GM12878 (cell line): Measurements from ENCODE around the gene CXorf66. TPM values are rescaled to one million over a fixed set of nuclear protein-coding genes. Genes with fewer than 3 reads are reported as not detected.
A peak's percentile ranks its signal among the peaks of the same experiment; 100 is the strongest.

Source experiments
- CHD2 ChIP-seq: IDR thresholded peaks from 2 replicates; pipeline ENCODE4 v1.6.1; 2011; ENCODE audit warnings: low read depth, low read length, improper control_type of control experiment, borderline replicate concordance
- KAT2A ChIP-seq: conservative IDR thresholded peaks from 2 replicates; pipeline ENCODE4 v1.6.1; 2011; ENCODE audit warnings: low read depth, low read length; ENCODE audit not compliant: control insufficient read depth
- RELA ChIP-seq: fragments of 450-650 bp; IDR thresholded peaks from 2 replicates; pipeline ENCODE4 v1.8.0; 2014; ENCODE audit warnings: borderline replicate concordance; ENCODE audit not compliant: partially characterized antibody
- microRNA counts: library from miRNA; unstranded; fragments of <30 nt; microRNA quantifications from one replicate; lab custom pipeline; 2016
- microRNA-seq: library from miRNA; unstranded; fragments of <30 nt; microRNA quantifications from one replicate; pipeline ENCODE4, GENCODE V29; 2018
- polyA plus RNA-seq, 11 experiments: library from polyadenylated mRNA; depleted of rRNA in 4 of 11; unstranded in 6 of 11; stranded (reverse) in 5 of 11; fragments of >200 nt; fragmentation: Nextera tagmentation in 4 of 11; fragmentation: Illumina TruSeq in 1 of 11; extraction: Ambion mirVana in 4 of 11; extraction: Trizol in 1 of 11; gene quantifications; 1 replicate in 1 of 11; 2 replicates in 10 of 11; pipeline versions ENCODE4 v1.2.1 to v1.2.3, GENCODE V29; 2011 to 2016; ENCODE audit warnings: inconsistent platforms in 2 of 11, missing spikeins in 2 of 11, low read depth in 1 of 11
- small RNA-seq: library from RNA; depleted of rRNA; stranded (forward); fragments of <200 nt; gene quantifications from one replicate; pipeline ENCODE3, GENCODE V24; 2014
- total RNA-seq, 4 experiments: library from RNA; depleted of rRNA in 3 of 4; stranded (reverse); fragments of >200 nt in 3 of 4; fragmentation: Illumina TruSeq in 1 of 4; extraction: Trizol in 1 of 4; gene quantifications; 2 replicates each; pipeline versions ENCODE4 v1.2.1 to v1.2.3, GENCODE V29; 2013 to 2021

Gene CXorf66
- total and polyA plus RNA-seq, 10 of the 15 experiments (the other 5 are each of a cell fraction or from before 2014, with no cell fraction given), result not detected

- TF ChIP-seq CHD2, result no peak
- TF ChIP-seq KAT2A, result no peak
- no peak for TF ChIP-seq RELA
Observed at GRCh38 chrX:139905743-139906142, 59.6 kb downstream of the CXorf66 start (continued).

MicroRNAs within 50 kb of the gene (microRNA counts, 767-probe panel; counts per million panel counts)
- 1,936 counts per million, percentile 74 among the panel's probes with 10 or more counts for microRNA hsa-miR-505-3p (lab: Ali Mortazavi, UCI)

Small RNA genes within 50 kb of the gene (microRNA-seq; reads per million reads assigned to microRNA genes)
- 304 reads per million, percentile 82 among the genes with 10 or more reads in this experiment for gene MIR505

Small RNA genes within 50 kb of the gene (small RNA-seq; reads per million reads assigned to genes)
- gene MIR505, result 27.9 reads per million, percentile 98 among the genes with 10 or more reads in this experiment
- gene RF00425, result not detected

Other genes starting within 250 kb of the CXorf66 start
- 41.4 and 52.4 TPM in 2 replicates for gene ATP11C, start 32.5 kb downstream of the CXorf66 start, total RNA-seq (2014; rRNA removed)
- 43.9 and 44.0 TPM in 2 replicates for gene ATP11C, start 32.5 kb downstream of the CXorf66 start, total RNA-seq (2014; rRNA removed; fragmentation: Illumina TruSeq; extraction: Trizol)
- 30.5 and 31.5 TPM in 2 replicates for gene ATP11C, start 32.5 kb downstream of the CXorf66 start, total RNA-seq (2021)
- 36.6 and 57.4 TPM in 2 replicates for gene ATP11C, start 32.5 kb downstream of the CXorf66 start, polyA plus RNA-seq (2011; rRNA removed)
- gene ATP11C, start 32.5 kb downstream of the CXorf66 start, polyA plus RNA-seq (2014; fragmentation: Illumina TruSeq; extraction: Trizol), result 29.1 and 38.2 TPM in 2 replicates
- 10 to 100 TPM; 16.2 to 19.1 TPM for gene ATP11C, start 32.5 kb downstream of the CXorf66 start, polyA plus RNA-seq (2014; fragmentation: Nextera tagmentation; extraction: Ambion mirVana)
- 20.4 and 22.0 TPM in 2 replicates for gene ATP11C, start 32.5 kb downstream of the CXorf66 start, polyA plus RNA-seq (2014; rRNA removed)
- gene ATP11C, start 32.5 kb downstream of the CXorf66 start, polyA plus RNA-seq (2016; fragmentation: Nextera tagmentation; extraction: Ambion mirVana), result 10 to 100 TPM; 16.4 to 18.2 TPM